K562 (cell line): Measurements from ENCODE around the gene ST6GALNAC6. TPM values are rescaled to one million over a fixed set of nuclear protein-coding genes. Genes with fewer than 3 reads are reported as not detected.

Experiments
- CTBP1 ChIP-seq: fragments of 450-650 bp; IDR thresholded peaks from 2 replicates; pipeline ENCODE4 v1.6.1; 2016; ENCODE audit warnings: borderline replicate concordance
- DNMT1 ChIP-seq: fragments of 450-650 bp; IDR thresholded peaks from 2 replicates; pipeline ENCODE4 v1.6.1; 2016; ENCODE audit warnings: antibody characterized with exemption, mild to moderate bottlenecking
- FOSL1 ChIP-seq: fragments of 200-800 bp; sonication (Bioruptor generic); conservative IDR thresholded peaks from 2 replicates; pipeline ENCODE4 v1.6.1; 2016; ENCODE audit warnings: missing genetic modification characterization, missing compliant biosample characterization
- FUS ChIP-seq: fragments of 200-400 bp; formaldehyde crosslinking; optimal IDR thresholded peaks from 2 replicates; pipeline ENCODE3; 2017; ENCODE audit warnings: low read depth, low read length
- HMGN3 ChIP-seq: IDR thresholded peaks from 2 replicates; pipeline ENCODE4 v1.6.1; 2011; ENCODE audit warnings: borderline replicate concordance, low read depth, mild to moderate bottlenecking, mixed read lengths, low read length; ENCODE audit not compliant: insufficient read length; ENCODE audit errors: extremely low read depth
- HNRNPK ChIP-seq: fragments of 200-400 bp; formaldehyde crosslinking; IDR thresholded peaks from one replicate; pipeline ENCODE4 v1.6.1; 2018; ENCODE audit warnings: mild to moderate bottlenecking, low read depth, low read length; ENCODE audit not compliant: poor library complexity, severe bottlenecking
- L3MBTL2 ChIP-seq: fragments of 450-650 bp; IDR thresholded peaks from 2 replicates; pipeline ENCODE4 v1.6.1; 2016; ENCODE audit warnings: mild to moderate bottlenecking, moderate library complexity
- PCBP1 ChIP-seq: fragments of 200-400 bp; formaldehyde crosslinking; IDR thresholded peaks from 2 replicates; pipeline ENCODE4 v1.6.1; 2018; ENCODE audit warnings: mild to moderate bottlenecking, low read depth, low read length; ENCODE audit not compliant: poor library complexity, severe bottlenecking
- PHF8 ChIP-seq: fragments of 200-600 bp; sonication (generic); IDR thresholded peaks from 2 replicates; pipeline ENCODE4 v1.6.1; 2012; ENCODE audit warnings: mixed run types, mild to moderate bottlenecking, inconsistent platforms, low read length, moderate library complexity, borderline replicate concordance
- POLR2AphosphoS5 ChIP-seq: IDR thresholded peaks from 2 replicates; pipeline ENCODE4 v1.6.1; 2011; ENCODE audit warnings: mild to moderate bottlenecking, low read depth, low read length, moderate library complexity; ENCODE audit not compliant: control insufficient read depth, insufficient read depth
- RBM25 ChIP-seq: fragments of 200-400 bp; formaldehyde crosslinking; IDR thresholded peaks from 2 replicates; pipeline ENCODE4 v1.6.1; 2018; ENCODE audit warnings: low read length, low read depth, moderate library complexity; ENCODE audit not compliant: severe bottlenecking
- SMAD4 ChIP-seq: fragments of 250-450 bp; sonication (Bioruptor Pico); conservative IDR thresholded peaks from 2 replicates; pipeline ENCODE4 v1.8.0; 2021; ENCODE audit warnings: inconsistent platforms, mild to moderate bottlenecking, moderate library complexity
- SUPT5H ChIP-seq: fragments of 450-650 bp; IDR thresholded peaks from 2 replicates; pipeline ENCODE4 v1.6.1; 2016
- TEAD2 ChIP-seq: fragments of 450-650 bp; IDR thresholded peaks from 2 replicates; pipeline ENCODE4 v1.6.1; 2016; ENCODE audit warnings: missing genetic modification characterization, control low read depth, missing compliant biosample characterization
- U2AF1 ChIP-seq: fragments of 200-400 bp; formaldehyde crosslinking; optimal IDR thresholded peaks from 2 replicates; pipeline ENCODE3; 2017; ENCODE audit warnings: mild to moderate bottlenecking, low read depth, low read length, moderate library complexity
- polyA plus RNA-seq, 8 experiments: library from polyadenylated mRNA; depleted of rRNA in 4 of 8; stranded (reverse) in 5 of 8; unstranded in 3 of 8; fragments of >200 nt; fragmentation: Nextera tagmentation in 2 of 8; fragmentation: Illumina TruSeq in 1 of 8; extraction: Ambion mirVana in 2 of 8; extraction: Trizol in 1 of 8; gene quantifications; 2 replicates each; pipeline versions ENCODE4 v1.2.1 to v1.2.3, GENCODE V29; 2011 to 2014; ENCODE audit warnings: inconsistent platforms in 1 of 8, missing spikeins in 1 of 8
- total RNA-seq, 7 experiments: library from RNA; depleted of rRNA in 6 of 7; stranded (reverse); fragments of >200 nt in 6 of 7; fragmentation: Illumina TruSeq in 2 of 7; extraction: Trizol in 2 of 7; gene quantifications; 2 replicates each; pipeline versions ENCODE4 v1.2.1 to v1.2.3, GENCODE V29; 2011 to 2021; ENCODE audit warnings: low replicate concordance in 1 of 7
- TF ChIP-seq, protein P1 (sequence below): fragments of 250-450 bp; sonication (Bioruptor Pico); IDR thresholded peaks from 2 replicates; pipeline ENCODE4 v1.5.0; 2021; ENCODE audit warnings: mild to moderate bottlenecking, moderate library complexity
- TF ChIP-seq, protein P2 (sequence below): sonication (generic); formaldehyde crosslinking; IDR thresholded peaks from 2 replicates; pipeline ENCODE4 v1.8.1; 2023; ENCODE audit warnings: mild to moderate bottlenecking, missing genetic modification reagents
- TF ChIP-seq, protein P3 (sequence below): fragments of 450-650 bp; IDR thresholded peaks from 2 replicates; pipeline ENCODE4 v1.6.1; 2017; ENCODE audit warnings: antibody characterized with exemption

The ST6GALNAC6 gene
- total and polyA plus RNA-seq, 9 of the 15 experiments (the other 6 are each of a cell fraction or from before 2014, with no cell fraction given): 0.13 to 23.0 (median 14.5) TPM

DNA sequence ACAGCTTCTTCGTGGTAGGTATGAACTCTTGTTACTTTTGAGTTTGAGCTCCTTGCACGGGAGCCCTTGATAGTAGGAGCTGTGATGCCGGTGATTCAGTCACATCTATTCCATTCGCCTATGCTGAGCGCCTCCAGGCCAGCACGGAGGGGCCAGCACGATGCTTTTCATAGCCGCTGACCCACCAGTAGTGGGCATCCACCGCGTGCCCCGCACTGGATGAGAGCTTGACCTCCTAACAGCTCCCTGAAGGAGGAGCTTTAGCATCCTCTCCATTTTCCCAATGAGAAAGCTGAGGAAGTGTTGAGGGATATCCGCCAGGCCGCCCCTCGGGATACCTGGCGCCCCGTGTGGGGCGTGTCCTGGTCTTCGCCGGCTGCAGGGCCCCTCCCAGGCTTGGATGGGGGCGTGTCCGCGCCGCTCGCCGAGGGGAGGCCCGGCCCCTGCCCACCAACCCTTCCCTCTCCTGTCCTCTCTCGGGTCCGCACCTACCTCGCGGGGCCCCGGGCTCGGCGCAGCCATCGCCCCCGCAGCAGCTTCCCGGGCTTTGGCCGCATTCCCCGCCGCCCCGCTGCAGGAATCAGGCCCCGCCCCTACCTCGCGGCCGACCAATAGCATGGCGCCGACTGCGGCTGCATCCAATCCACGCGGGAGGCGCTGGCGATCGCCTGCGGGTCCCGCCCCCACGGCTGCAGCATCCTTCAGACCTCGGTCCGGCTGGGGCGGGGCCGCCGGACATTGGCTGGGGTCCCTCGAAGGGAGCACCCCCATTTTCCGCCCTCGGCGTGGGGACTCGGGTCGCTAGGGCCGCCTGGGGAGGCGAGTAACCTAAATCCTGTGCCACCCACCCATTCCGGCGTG lies 31.1 kb upstream of the ST6GALNAC6 start, which contains the start of gene PIP5KL1 (continued):
- TF ChIP-seq L3MBTL2: peak; percentile 61; the same call in 1 of the 2 replicates
- TF ChIP-seq HNRNPK: peak; percentile 46
- peak; percentile 58 for TF ChIP-seq U2AF1
- peak; percentile 73; the same call in 1 of the 2 replicates for TF ChIP-seq CTBP1
- TF ChIP-seq DNMT1: no peak
- peak; percentile 100 for TF ChIP-seq RBM25
- TF ChIP-seq, protein P1, sequence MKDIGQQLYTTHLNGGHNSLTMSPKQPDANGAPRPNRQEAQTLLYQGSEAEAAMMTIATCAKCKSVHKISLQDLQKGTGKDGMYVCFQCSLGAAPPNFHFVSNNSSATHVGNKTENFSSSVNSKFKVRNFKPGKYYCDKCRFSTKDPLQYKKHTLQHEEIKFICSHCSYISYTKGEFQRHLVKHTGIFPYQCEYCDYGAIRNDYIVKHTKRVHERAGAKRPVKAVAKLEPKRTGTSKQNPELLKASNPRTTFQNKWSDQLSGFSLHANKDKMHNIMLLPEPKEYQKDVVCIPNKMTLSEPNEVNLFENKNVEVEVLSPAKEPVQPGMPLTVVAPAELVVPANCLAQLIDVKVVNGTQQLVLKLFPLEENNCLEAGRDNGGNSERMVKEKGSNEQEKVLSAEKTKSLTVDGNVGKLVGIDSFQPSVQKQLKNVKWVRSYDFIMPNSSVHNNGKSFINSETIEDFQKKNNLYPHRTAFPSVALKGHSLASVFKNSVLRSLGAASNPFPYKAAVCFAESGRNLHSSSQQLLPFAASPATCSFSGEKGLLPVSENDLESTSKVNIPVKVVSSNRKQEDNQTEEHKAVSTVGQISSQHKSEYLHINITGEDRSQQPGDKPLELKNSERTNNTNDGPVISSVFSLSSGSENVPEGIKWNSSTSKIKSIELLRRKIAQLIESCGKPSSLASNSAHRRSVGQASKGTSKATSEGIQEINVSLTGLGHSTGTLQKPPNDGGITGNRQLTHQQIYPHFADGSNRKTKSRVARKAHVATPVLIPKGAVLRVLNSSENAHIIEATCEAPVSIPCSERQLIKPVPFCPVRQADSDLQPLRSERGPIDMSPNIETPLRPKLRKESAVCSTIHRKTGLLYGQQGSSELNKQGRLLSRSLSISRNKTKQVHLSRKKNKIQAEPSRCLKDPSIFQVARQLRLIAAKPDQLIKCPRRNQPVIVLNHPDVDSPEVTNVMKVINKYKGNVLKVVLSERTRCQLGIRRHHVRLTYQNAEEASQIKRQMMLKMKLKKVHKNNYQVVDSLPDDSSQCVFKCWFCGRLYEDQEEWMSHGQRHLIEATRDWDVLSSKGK (CRISPR knock-in tag): no peak
- no peak for TF ChIP-seq SMAD4 (CRISPR knock-in tag)
- peak; percentile 70 for TF ChIP-seq SUPT5H
- no peak for TF ChIP-seq TEAD2 (tag)
- 0 out of 2 replicates have a peak, but pooled peaks have one; percentile 33 for TF ChIP-seq FOSL1 (tag)
- TF ChIP-seq, protein P2, sequence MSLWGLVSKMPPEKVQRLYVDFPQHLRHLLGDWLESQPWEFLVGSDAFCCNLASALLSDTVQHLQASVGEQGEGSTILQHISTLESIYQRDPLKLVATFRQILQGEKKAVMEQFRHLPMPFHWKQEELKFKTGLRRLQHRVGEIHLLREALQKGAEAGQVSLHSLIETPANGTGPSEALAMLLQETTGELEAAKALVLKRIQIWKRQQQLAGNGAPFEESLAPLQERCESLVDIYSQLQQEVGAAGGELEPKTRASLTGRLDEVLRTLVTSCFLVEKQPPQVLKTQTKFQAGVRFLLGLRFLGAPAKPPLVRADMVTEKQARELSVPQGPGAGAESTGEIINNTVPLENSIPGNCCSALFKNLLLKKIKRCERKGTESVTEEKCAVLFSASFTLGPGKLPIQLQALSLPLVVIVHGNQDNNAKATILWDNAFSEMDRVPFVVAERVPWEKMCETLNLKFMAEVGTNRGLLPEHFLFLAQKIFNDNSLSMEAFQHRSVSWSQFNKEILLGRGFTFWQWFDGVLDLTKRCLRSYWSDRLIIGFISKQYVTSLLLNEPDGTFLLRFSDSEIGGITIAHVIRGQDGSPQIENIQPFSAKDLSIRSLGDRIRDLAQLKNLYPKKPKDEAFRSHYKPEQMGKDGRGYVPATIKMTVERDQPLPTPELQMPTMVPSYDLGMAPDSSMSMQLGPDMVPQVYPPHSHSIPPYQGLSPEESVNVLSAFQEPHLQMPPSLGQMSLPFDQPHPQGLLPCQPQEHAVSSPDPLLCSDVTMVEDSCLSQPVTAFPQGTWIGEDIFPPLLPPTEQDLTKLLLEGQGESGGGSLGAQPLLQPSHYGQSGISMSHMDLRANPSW (CRISPR knock-in tag): peak; percentile 40; the same call in 1 of the 2 replicates
- TF ChIP-seq PCBP1: peak; percentile 76
- peak; percentile 98 for TF ChIP-seq FUS
- peak; percentile 87 for TF ChIP-seq HMGN3
- TF ChIP-seq PHF8: peak; percentile 20; the same call in 1 of the 2 replicates
- peak; percentile 36; the same call in 1 of the 2 replicates for TF ChIP-seq POLR2AphosphoS5
- TF ChIP-seq, protein P3, sequence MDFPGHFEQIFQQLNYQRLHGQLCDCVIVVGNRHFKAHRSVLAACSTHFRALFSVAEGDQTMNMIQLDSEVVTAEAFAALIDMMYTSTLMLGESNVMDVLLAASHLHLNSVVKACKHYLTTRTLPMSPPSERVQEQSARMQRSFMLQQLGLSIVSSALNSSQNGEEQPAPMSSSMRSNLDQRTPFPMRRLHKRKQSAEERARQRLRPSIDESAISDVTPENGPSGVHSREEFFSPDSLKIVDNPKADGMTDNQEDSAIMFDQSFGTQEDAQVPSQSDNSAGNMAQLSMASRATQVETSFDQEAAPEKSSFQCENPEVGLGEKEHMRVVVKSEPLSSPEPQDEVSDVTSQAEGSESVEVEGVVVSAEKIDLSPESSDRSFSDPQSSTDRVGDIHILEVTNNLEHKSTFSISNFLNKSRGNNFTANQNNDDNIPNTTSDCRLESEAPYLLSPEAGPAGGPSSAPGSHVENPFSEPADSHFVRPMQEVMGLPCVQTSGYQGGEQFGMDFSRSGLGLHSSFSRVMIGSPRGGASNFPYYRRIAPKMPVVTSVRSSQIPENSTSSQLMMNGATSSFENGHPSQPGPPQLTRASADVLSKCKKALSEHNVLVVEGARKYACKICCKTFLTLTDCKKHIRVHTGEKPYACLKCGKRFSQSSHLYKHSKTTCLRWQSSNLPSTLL: peak; percentile 98
